HG02678 (cell line): ENCODE data around the gene TAF1L.
A peak's percentile ranks its signal among the peaks of the same experiment; 100 is the strongest.
"Not testable (repeated sequence)": the region's sequence is repeated elsewhere in the genome, so short reads cannot be mapped to it uniquely, and the experiment has no call there.

Experiments used
- ATAC-seq: cut with Tn5 transposase; IDR thresholded peaks from one replicate; pipeline ENCODE4 v1.9.1; 2021; ENCODE audit warnings: mild to moderate bottlenecking, moderate library complexity; ENCODE audit not compliant: unreplicated experiment

The TAF1L gene

DNA sequence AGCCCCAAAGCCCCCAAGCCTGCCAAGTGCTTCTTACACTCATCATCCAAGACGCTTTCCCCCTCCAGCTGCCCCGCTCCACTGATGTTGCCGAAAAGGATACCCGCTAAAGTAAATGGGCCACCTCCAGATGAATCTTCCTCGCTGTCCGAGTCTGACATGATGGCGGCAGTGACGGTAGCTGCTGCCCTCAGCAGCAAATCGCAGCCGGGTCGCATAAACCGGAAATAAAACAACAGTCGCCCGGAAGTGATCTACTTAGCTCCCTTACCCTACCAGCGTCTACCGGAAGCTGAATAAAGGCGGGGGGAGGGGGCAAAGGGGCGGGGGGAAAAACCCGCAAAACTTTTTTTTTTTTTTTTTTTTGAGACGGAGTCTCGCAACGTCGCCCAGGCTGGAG, at the start of gene TAF1L:
Gene TAF1L, minus strand, starts transcription at position 308 of the 400 bp plus-strand sequence. Its CDS starts 90 bp downstream, at position 218.
- ATAC-seq, result no peak

DNA sequence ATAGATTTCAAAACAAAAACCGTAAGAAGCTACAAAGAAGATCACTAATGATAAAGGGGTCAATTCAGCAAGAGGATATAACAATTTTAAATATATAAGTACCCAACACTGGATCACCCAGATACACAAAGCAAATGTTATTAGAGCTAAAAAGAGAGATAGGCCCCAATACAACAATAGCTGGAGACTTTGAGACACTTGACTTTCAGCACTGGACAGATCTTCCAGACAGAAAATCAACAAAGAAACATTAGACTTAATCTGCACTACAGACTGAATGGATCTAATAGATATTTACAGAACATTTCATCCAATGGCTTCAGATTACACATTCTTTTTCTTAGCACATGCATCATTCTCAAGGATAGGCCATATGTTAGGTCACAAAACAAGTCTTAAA, 46.3 kb upstream of the TAF1L start:
- ATAC-seq, result no peak

DNA sequence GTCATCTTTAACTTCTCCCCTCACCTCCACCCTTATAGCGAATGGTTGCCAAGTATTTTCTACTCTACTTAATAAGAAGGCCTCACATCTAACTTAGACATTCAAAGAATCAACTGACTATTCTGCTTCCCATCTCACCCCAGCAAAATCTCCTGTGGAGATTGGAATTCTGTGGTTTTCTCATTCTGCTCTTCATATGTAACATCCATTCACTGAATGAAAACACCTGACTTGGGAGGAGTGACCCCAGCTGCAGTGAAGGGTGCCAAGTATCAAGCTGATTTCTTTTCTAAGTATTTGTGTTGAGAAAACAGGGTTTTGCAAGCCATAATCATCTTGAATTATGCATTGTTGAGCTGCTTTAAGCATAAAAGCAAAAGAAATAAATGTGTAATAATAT, 42.5 kb upstream of the TAF1L start:
- ATAC-seq, result no peak

- no peak for ATAC-seq
Measured at GRCh38 chr9:32672469-32672868, 37.0 kb upstream of the TAF1L start.

DNA sequence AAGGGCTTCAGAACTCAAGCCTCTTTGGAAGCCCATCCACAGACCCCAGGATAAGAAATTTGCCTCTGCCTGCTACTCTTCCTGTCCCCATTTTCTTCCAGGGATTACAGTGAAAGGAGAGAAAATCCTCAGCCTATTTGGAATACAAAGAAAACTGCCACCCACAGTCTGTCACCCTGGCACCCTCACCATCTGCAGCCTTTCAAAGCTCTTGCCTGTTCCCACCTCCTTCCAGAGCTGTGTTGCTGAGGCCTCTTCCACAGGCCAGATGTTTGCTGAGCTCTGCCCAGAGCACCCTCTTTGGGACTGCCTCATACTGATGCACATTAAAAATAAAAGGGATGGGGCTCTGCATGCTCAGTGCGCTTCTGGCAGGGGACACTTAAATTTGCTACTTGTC, 35.9 kb upstream of the TAF1L start:
- ATAC-seq, result no peak

- ATAC-seq, result no peak
Measured at GRCh38 chr9:32665101-32665500, 29.6 kb upstream of the TAF1L start.

GRCh38 chr9:32663741-32664140, 28.3 kb upstream of the TAF1L start:
- no peak for ATAC-seq

DNA sequence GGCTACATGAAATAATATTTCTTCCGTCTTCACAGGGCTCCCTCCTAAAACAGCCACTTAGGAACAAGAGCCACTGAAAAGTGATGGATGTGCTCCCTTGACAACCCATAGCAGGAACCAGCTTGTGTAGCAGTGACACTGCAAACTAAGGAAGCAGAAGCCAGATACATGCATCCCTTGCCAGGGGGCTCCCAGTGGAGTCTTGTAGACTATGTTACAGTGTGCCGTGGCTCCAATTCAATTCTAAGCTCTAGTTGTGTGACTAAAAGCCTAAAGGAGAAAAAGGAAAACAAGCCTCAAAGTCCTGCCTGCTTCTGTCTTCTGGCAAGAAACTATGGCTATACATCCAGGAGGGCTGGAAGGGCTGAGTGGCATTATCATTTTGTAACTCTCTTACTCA, 12.2 kb upstream of the TAF1L start:
- ATAC-seq, result no peak

GRCh38 chr9:32644698-32645097, 9.2 kb upstream of the TAF1L start:
- no peak for ATAC-seq

GRCh38 chr9:32633151-32633550, 2.3 kb downstream of the TAF1L start:
- ATAC-seq, result not testable (repeated sequence)

DNA sequence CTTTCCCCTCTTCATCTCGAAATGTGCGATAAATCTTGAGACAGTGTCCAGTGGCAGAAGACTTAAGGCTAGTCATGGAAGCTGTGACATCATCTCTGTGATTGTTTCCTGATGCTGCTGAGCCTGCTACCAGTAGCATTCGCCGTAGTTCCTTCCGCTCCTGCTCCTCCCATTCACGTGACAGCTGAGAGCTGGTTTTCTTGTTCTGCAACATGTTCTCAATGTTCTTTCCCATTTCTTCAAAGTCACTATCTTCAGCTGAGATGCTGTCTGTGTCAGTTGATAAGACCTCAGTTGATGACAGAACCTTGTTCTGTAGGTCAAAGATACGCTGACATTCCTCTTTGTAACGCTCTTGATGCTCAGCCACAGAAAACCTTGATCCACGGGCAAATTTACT, 3.5 kb downstream of the TAF1L start:
- no peak for ATAC-seq

- ATAC-seq, result no peak
Measured at GRCh38 chr9:32627394-32627954, 8.0 kb downstream of the TAF1L start.

DNA sequence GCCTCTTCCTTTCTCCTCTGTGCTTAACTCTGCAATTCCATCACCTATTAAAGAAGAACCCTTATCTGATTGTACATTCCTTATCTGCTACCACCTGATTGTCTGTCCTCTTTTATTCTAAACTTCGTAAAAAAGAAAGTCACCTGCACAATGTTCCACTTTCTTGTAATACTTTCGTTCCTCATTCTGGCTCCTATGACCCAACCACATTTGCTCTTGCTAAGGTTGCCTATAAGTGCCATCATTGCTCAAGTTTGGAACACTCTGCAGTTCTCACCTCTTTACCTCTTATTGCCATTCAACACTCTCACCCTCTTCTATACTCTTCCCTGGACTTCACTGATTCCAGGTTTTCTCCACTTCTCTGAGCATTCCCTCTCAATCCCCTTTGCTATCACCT, 10.1 kb downstream of the TAF1L start:
- ATAC-seq, result no peak

- ATAC-seq, result no peak
Measured at GRCh38 chr9:32622948-32623347, 12.5 kb downstream of the TAF1L start.

- no peak for ATAC-seq
Measured at GRCh38 chr9:32618261-32618660, 17.2 kb downstream of the TAF1L start.

- no peak for ATAC-seq
Measured at GRCh38 chr9:32606811-32607210, 28.7 kb downstream of the TAF1L start.

GRCh38 chr9:32603914-32604852, 31.3 kb downstream of the TAF1L start:
- peak; percentile 90 for ATAC-seq

GRCh38 chr9:32599021-32599420, 36.4 kb downstream of the TAF1L start:
- ATAC-seq, result not testable (repeated sequence)

DNA sequence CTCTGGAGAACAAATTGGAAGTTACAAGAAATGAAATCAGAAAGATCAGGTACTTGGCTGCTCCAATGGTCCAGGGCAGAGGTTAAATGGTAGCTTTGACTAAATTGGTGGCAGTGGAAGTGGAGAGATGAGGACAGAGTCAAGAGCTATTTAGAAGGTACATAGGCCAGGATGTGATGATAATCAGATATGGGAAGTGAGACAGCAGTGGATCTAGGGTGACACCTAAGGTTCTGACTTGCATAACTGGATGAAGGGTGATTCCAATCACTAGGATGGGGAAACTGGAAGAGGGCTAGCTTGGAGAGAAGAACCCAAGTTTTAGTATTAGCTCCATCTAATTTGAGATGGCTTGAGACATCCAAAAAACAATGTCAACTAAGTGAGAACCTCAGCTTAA, 38.5 kb downstream of the TAF1L start:
- ATAC-seq, result no peak

GRCh38 chr9:32596096-32596865, 39.2 kb downstream of the TAF1L start:
- no peak for ATAC-seq

DNA sequence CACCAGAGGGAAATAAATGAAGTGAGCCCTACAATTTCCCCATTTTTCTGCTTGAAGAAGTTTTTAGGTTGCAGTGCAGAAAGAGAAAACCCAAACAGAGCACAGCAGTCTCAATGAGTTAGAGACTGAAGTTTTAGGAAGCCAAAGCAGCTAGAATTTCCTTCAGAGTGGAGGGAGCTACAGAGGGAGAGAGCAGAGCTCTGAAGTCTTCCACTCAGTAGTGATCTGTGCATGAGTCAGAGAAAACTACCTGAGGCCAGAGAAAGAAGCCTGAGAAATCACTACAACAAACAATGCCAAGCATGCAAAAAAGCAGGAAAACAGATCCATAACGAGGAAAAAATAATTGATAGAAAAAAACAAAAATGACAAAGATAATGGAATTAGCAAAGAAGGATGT, 44.6 kb downstream of the TAF1L start:
- ATAC-seq, result no peak

DNA sequence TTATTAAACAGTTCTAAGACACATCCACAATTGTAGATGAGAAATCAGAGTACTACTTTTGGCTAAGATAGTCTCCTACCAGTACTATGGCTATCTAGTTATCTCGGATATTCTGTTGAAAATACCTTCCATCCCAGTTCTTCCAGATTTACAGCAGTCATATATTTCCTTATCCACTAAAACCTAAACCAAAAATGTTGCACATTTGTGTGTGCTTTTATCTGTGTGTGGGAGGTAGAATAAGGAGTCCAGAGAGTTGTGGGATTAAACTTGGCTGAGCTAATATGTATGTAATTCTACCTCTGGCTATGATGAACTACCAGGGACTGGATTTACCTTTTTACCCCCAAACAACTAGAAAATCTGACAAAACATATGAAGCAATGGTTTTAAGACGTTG, 45.0 kb downstream of the TAF1L start:
- ATAC-seq, result no peak
